K562 treated with DMSO at 1 percent for 24 hours (cell line): ENCODE data around the gene DYNLT3. TPM values are rescaled to one million over a fixed set of nuclear protein-coding genes. Genes with fewer than 3 reads are reported as not detected.

Experiments used
- total RNA-seq: library from RNA; unstranded; fragments of 300-600 nt; gene quantifications from 2 replicates; pipeline ENCODE4 v1.2.3, GENCODE V29; 2022; ENCODE audit warnings: low read depth; ENCODE audit not compliant: insufficient read depth

DYNLT3 gene
- total RNA-seq = 6.7 and 9.3 TPM in 2 replicates

GRCh38 chrX:37846934-37847732 lies at the start of gene DYNLT3:
DYNLT3 (minus strand) TSS chrX:37847571; CDS start chrX:37847510, 61 bp downstream.

Other genes starting within 250 kb of the DYNLT3 start
- 13.0 and 13.3 TPM in 2 replicates for gene XK, start 161.8 kb downstream of the DYNLT3 start, total RNA-seq
- 0.66 and 0.73 TPM in 2 replicates for gene CYBB, start 67.5 kb downstream of the DYNLT3 start, total RNA-seq
- gene SYTL5, start 159.0 kb upstream of the DYNLT3 start, total RNA-seq = 0.13 TPM in 1 of 2 replicates, not detected in the other